ENCODE results near the gene BRSK2. TPM values are rescaled to one million over a fixed set of nuclear protein-coding genes. Genes with fewer than 3 reads are reported as not detected.

The BRSK2 gene
- total and polyA plus RNA-seq, 2 of the 4 experiments (the other 2 are of a cell fraction): 0.18 to 0.62 TPM

- Histone ChIP-seq H3K36me3 (ENCODE audit: control insufficient read depth, insufficient read depth, low read length) (peaks cover 18% of the 10 kb centered on the region; the same call in 1 of the 2 replicates), H2AK9ac (replicated peaks; ENCODE audit: low read depth, low read length, poor library complexity) (no peak overlapping the region), H2BK15ac (ENCODE audit: low read depth, low read length) (no peak overlapping the region), H2AFZ (replicated peaks; ENCODE audit: low read length, poor library complexity) (no peak overlapping the region), H2BK5ac (ENCODE audit: low read depth, low read length, poor library complexity, severe bottlenecking) (no peak overlapping the region), H2BK20ac (ENCODE audit: low read depth, low read length) (no peak overlapping the region), H4K8ac (ENCODE audit: low read depth in 2 of 2, low read length in 2 of 2) (no peak overlapping the region), H3K9ac (ENCODE audit: low read depth, low read length) (no peak overlapping the region), H3K4me1 (ENCODE audit: control insufficient read depth, insufficient read depth, low read length) (peaks cover 4% of the 10 kb centered on the region; the same call in 1 of the 2 replicates), H3K14ac (replicated peaks; ENCODE audit: low read depth, low read length) (no peak overlapping the region), H3K4me2 (ENCODE audit: low read depth, low read length) (no peak overlapping the region), H3K9me3 (ENCODE audit: control insufficient read depth, insufficient read depth, low read length) (no peaks in the 10 kb centered on the region), H3K79me1 (ENCODE audit: low read depth in 1 of 2, low read length in 2 of 2) (peaks cover 9 to 46% of the 10 kb centered on the region in 2 experiments; a peak in 3 of 4 replicates), H4K20me1 (ENCODE audit: insufficient read depth, low read length) (peaks cover 71% of the 10 kb centered on the region), H4K5ac (ENCODE audit: low read depth, low read length) (no peak overlapping the region), H3K4me3 (ENCODE audit: insufficient read depth, low read depth, low read length) (no peak overlapping the region), H3K9me1 (ENCODE audit: insufficient read depth, low read length) (peaks cover 3% of the 10 kb centered on the region; the same call in 1 of the 2 replicates), H4K91ac (ENCODE audit: insufficient read depth, low read depth, low read length) (no peak overlapping the region), H3K4ac (ENCODE audit: low read depth, low read length) (no peak overlapping the region), H3K27me3 (ENCODE audit: control insufficient read depth, insufficient read depth, low read length) (no peaks in the 10 kb centered on the region), H3K18ac (ENCODE audit: low read depth, low read length) (no peak overlapping the region), H2AK5ac (ENCODE audit: low read depth, low read length) (no peak overlapping the region), H3K56ac (ENCODE audit: extremely low read depth, insufficient read depth, low read length) (no peak overlapping the region), H3K23ac (ENCODE audit: low read depth, low read length) (no peak overlapping the region), H2BK120ac (ENCODE audit: low read depth, low read length) (no peak overlapping the region), H3K27ac (ENCODE audit: insufficient read depth, low read length) (no peak overlapping the region)
- intact Hi-C loops (cut with micrococcal nuclease): no loop called here
- CTCF ChIA-PET: no interaction called here
- no peak for DNase-seq
- 86% methylated on average over 9 of the region's 32 CpGs; no CpG with 5 or more reads in 1 of the 2 experiments for WGBS, 2 experiments (ENCODE audit: extremely low coverage in 2 of 2, insufficient read length in 1 of 2)
- POLR2A ChIA-PET (ENCODE audit: unreplicated experiment): no interaction called here
- TF ChIP-seq SMC3 (IDR thresholded peaks at IDR 0.05; ENCODE audit: low read depth, low read length) (no peak), RAD21 (IDR thresholded peaks at IDR 0.05; ENCODE audit: low read length) (no peak), RFX5 (IDR thresholded peaks at IDR 0.05; ENCODE audit: low read depth, low read length) (no peak), MAFK (IDR thresholded peaks at IDR 0.05; ENCODE audit: low read depth, low read length) (no peak), FOS (IDR thresholded peaks at IDR 0.05; ENCODE audit: low read depth, low read length) (no peak), ELK1 (IDR thresholded peaks at IDR 0.05; ENCODE audit: borderline replicate concordance, low read depth, low read length) (no peak), MXI1 (IDR thresholded peaks at IDR 0.05; ENCODE audit: borderline replicate concordance, low read depth, low read length) (no peak), CEBPB (IDR thresholded peaks at IDR 0.05; ENCODE audit: low read depth, low read length) (no peak), MAZ (IDR thresholded peaks at IDR 0.05; ENCODE audit: borderline replicate concordance, low read depth, low read length) (no peak), BHLHE40 (IDR thresholded peaks at IDR 0.05; ENCODE audit: low read depth, low read length) (no peak), POLR2A (IDR thresholded peaks at IDR 0.05; ENCODE audit: low read depth, low read length) (no peak), NFE2L2 (IDR thresholded peaks at IDR 0.05; ENCODE audit: low read depth, low read length) (no peak)
- TF ChIP-seq, protein P1, sequence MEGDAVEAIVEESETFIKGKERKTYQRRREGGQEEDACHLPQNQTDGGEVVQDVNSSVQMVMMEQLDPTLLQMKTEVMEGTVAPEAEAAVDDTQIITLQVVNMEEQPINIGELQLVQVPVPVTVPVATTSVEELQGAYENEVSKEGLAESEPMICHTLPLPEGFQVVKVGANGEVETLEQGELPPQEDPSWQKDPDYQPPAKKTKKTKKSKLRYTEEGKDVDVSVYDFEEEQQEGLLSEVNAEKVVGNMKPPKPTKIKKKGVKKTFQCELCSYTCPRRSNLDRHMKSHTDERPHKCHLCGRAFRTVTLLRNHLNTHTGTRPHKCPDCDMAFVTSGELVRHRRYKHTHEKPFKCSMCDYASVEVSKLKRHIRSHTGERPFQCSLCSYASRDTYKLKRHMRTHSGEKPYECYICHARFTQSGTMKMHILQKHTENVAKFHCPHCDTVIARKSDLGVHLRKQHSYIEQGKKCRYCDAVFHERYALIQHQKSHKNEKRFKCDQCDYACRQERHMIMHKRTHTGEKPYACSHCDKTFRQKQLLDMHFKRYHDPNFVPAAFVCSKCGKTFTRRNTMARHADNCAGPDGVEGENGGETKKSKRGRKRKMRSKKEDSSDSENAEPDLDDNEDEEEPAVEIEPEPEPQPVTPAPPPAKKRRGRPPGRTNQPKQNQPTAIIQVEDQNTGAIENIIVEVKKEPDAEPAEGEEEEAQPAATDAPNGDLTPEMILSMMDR (conservative IDR thresholded peaks at IDR 0.05; ENCODE audit: low read depth, low read length): no peak
- in situ Hi-C loops (cut with MboI; ENCODE audit: low sequenced_read_pairs): no loop called here
- dilution Hi-C loops (cut with HindIII; ENCODE audit: low sequenced_read_pairs, unreplicated experiment): no loop called here
- BruUV-seq (replicated peaks): no TSS peak
- ATAC-seq (ENCODE audit: low read depth): no peak
Measured at GRCh38 chr11:1482581-1483444, 93.1 kb downstream of the BRSK2 start.

Measured in IMR-90 (cell line).